Hair follicular keratinocyte (primary cell): ENCODE data around the gene RFX5. TPM values are rescaled to one million over a fixed set of nuclear protein-coding genes. Genes with fewer than 3 reads are reported as not detected.

Source experiments
- total RNA-seq: library from RNA; depleted of rRNA; stranded (reverse); fragments of >200 nt; gene quantifications from 2 replicates; pipeline ENCODE4 v1.2.3, GENCODE V29; 2015

RFX5 gene
- total RNA-seq = 31.9 and 35.1 TPM in 2 replicates

DNA sequence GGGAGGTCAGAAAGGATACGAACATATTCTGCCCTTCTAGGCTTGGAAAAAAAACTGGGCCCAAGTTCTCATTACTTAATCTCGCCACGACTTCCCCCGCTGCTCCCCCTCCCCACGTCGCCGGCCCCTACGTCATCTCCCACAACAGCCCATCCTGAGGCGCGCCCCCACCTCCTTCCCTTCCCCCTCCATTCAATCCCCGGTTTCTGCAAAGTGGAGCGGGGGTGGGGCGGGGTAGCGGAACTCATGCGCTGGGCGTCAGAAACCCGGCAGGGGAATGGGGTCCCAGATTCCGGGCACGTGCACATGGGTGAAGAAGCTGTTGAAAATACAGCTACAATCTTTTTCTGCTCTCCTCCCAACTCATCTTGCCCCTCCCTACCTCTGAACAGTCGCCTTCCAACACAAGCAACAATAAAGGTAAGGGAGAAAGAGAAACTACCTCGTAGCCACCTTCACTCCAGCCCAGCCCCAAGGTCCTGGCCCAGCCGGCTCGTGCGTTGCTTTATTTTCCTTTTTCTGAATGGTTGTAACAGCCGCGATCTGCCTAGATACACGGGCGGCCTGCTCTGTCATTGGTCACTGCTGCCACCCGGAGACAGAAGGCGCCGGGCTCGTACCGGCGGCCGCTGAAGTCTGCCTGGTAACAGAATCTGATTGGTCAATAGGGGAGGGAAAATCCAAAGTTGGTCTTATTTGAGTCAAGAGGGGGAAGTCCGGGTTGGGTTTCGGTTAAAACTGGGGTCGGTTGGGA is at the start of gene RFX5:
Gene RFX5 (minus strand): TSS at position 484 of the 754 bp plus-strand sequence. CDS start 932 bp downstream, outside the sequence.

GRCh38 chr1:151372058-151372934 is 25.2 kb upstream of the RFX5 start, which contains the start of gene SELENBP1:
SELENBP1 (minus strand) TSS chr1:151372705; CDS start chr1:151372641, 64 bp downstream.

GRCh38 chr1:151327223-151327902 is 19.7 kb downstream of the RFX5 start, which contains the start of gene PI4KB:
PI4KB (minus strand) TSS chr1:151327416; CDS start chr1:151316481, 10,935 bp downstream.

Other genes with a start within 250 kb of the RFX5 start
- gene SEMA6C, start 200.6 kb downstream of the RFX5 start, total RNA-seq = 0.47 and 0.84 TPM in 2 replicates
- gene TNFAIP8L2, start 190.6 kb downstream of the RFX5 start, total RNA-seq = not detected in 2 replicates
- 6.0 and 6.5 TPM in 2 replicates for gene LYSMD1, start 181.3 kb downstream of the RFX5 start, total RNA-seq
- 23.0 and 39.4 TPM in 2 replicates for gene SCNM1, start 181.1 kb downstream of the RFX5 start, total RNA-seq
- 1.2 TPM in 1 of 2 replicates, not detected in the other for gene TMOD4, start 171.3 kb downstream of the RFX5 start, total RNA-seq
- gene VPS72, start 157.1 kb downstream of the RFX5 start, total RNA-seq = 43.2 and 55.1 TPM in 2 replicates
- 40.2 and 48.3 TPM in 2 replicates for gene PIP5K1A, start 148.7 kb downstream of the RFX5 start, total RNA-seq
- 121 and 161 TPM in 2 replicates for gene PSMD4, start 92.5 kb downstream of the RFX5 start, total RNA-seq
- gene ZNF687, start 65.0 kb downstream of the RFX5 start, total RNA-seq = 13.3 and 14.2 TPM in 2 replicates
- 44.8 and 47.2 TPM in 2 replicates for gene PI4KB, start 19.8 kb downstream of the RFX5 start, total RNA-seq
- gene SELENBP1, start 25.5 kb upstream of the RFX5 start, total RNA-seq = 1.6 and 2.2 TPM in 2 replicates
- 272 and 354 TPM in 2 replicates for gene PSMB4, start 52.3 kb upstream of the RFX5 start, total RNA-seq
- gene POGZ, start 112.2 kb upstream of the RFX5 start, total RNA-seq = 8.0 and 11.5 TPM in 2 replicates
- gene CGN, start 164.1 kb upstream of the RFX5 start, total RNA-seq = 0.16 and 0.19 TPM in 2 replicates
- gene TUFT1, start 193.1 kb upstream of the RFX5 start, total RNA-seq = 16.4 and 16.6 TPM in 2 replicates